RWPE1 (cell line): ENCODE results near the gene MINDY4.

ENCODE experiments used
- CTCF ChIA-PET: fragments of 350-600 bp; sonication (Branson Sonifier 250); formaldehyde crosslinking; extraction: SDS; loops from one replicate; lab custom pipeline; 2021; lab: Yijun Ruan, JAX
- POLR2A ChIA-PET: fragments of 400-600 bp; formaldehyde crosslinking; extraction: SDS; loops from one replicate; lab custom pipeline; 2020; ENCODE audit warnings: antibody characterized with exemption; ENCODE audit not compliant: low non-redundant PET; lab: Yijun Ruan, JAX
- DNase-seq: peaks from one replicate; pipeline ENCODE4 v3.0.0; 2012; ENCODE audit warnings: low spot score
- H3K27ac ChIP-seq: fragments of 450-650 bp; 2 replicates; pipeline ENCODE4 v1.5.1; 2017
- CTCF ChIP-seq: fragments of 450-650 bp; conservative IDR thresholded peaks from 2 replicates; pipeline ENCODE4 v1.5.1; 2017; ENCODE audit warnings: low read depth, mild to moderate bottlenecking

Gene MINDY4

GRCh38 chr7:30765408-30765807 lies 5.8 kb upstream of the MINDY4 start:
- TF ChIP-seq CTCF = no peak
- no peak for DNase-seq
- H3K27ac ChIP-seq = no peak overlapping the region
- CTCF ChIA-PET = no interaction called here
- POLR2A ChIA-PET = no interaction called here

GRCh38 chr7:30770845-30771173 lies 408 bp upstream of the MINDY4 start:
- ChIA-PET POLR2A (no interaction called here), CTCF (interaction anchor here (0.6 to 0.7 kb wide), 2 partner anchors 187 to 1661 kb away, joined by 3 read pairs; no protein-coding TSS in a partner anchor)
- DNase-seq = no peak
- no peak for TF ChIP-seq CTCF
- peak overlapping the region; percentile 29; the same call in 1 of the 2 replicates for H3K27ac ChIP-seq

GRCh38 chr7:30771880-30772425 lies 736 bp downstream of the MINDY4 start:
- DNase-seq = no peak
- TF ChIP-seq CTCF = no peak
- POLR2A ChIA-PET = no interaction called here
- H3K27ac ChIP-seq = peak overlapping the region; percentile 29
- CTCF ChIA-PET = interaction anchor here (0.7 kb wide), 2 partner anchors 34 to 496 kb away, joined by 3 read pairs; no protein-coding TSS in a partner anchor

- POLR2A ChIA-PET = no interaction called here
- no peak overlapping the region for H3K27ac ChIP-seq
- DNase-seq = no peak
- no peak for TF ChIP-seq CTCF
- CTCF ChIA-PET = interaction anchor here (0.6 kb wide), 1 partner anchor 510 kb away, joined by 3 read pairs; no protein-coding TSS in a partner anchor
These were observed 1.8 kb downstream of the MINDY4 start for GRCh38 chr7:30772984-30773383.

- ChIA-PET POLR2A (no interaction called here), CTCF (no interaction called here)
- no peak for TF ChIP-seq CTCF
- no peak for DNase-seq
- H3K27ac ChIP-seq = no peak overlapping the region
These were observed 4.8 kb downstream of the MINDY4 start for GRCh38 chr7:30775992-30776391.

- DNase-seq = no peak
- ChIA-PET CTCF (no interaction called here), POLR2A (no interaction called here)
These were observed 5.8 kb downstream of the MINDY4 start for GRCh38 chr7:30776971-30777370.

More at GRCh38 chr7:30776971-30777370, 5.8 kb downstream of the MINDY4 start:
- TF ChIP-seq CTCF = no peak
- no peak overlapping the region for H3K27ac ChIP-seq
